Neural progenitor cell (in vitro differentiated cells): ENCODE data around the gene VSTM2A.
A peak's percentile ranks its signal among the peaks of the same experiment; 100 is the strongest.

Experiments
- EZH2phosphoT487 ChIP-seq: fragments of 200-600 bp; sonication (generic); IDR thresholded peaks from 2 replicates; pipeline ENCODE4 v1.6.1; 2017; ENCODE audit warnings: antibody characterized with exemption
- TF ChIP-seq, protein P1 (sequence below): fragments of 200-600 bp; sonication (generic); IDR thresholded peaks from 2 replicates; pipeline ENCODE4 v1.5.1; 2017; ENCODE audit warnings: antibody characterized with exemption, mild to moderate bottlenecking

DNA sequence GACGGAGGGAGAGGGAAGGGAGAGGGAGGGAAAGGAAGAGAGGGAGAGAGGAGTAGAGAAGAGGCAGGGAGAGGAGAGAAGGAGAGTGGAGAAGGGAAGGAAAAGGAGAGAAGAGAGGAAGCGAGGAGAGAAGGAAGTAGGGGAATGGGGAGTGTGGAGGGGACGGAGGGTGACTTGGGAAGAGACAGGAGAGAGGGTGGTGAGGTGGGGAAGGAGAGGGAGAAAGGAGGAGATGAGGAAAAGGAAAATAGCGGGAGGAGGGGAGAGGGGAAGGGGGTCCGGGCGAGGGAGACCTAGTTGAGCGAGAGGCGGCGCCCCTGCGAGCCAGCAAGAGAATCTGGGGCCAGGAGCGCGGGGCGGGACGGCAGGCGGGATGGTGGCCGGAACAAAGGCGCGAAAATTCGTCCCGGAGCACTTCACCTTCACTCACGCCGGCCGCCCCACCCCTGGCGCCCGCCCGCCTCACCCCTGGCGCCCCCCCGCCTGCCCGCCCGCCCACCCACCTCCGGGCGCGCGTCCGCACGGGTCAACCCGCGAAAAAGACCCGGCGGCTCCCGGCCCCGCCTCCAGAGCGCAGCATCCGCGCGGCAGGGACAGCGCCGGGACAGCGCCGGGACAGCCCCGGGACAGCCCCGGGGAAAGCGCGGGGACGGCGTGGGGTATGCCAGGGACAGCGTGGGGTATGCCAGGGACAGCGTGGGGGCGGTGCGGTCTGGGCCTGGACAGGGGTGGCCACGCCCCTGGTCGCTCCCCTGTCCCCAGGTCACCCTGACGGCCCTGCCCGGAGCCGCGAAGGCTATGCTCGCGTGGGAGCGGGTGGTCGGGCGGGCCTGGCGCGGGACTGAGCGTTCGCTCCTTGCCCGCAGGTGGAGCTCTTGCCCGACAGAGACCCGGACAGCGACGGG lies 4.2 kb downstream of the VSTM2A start:
- TF ChIP-seq, protein P1, sequence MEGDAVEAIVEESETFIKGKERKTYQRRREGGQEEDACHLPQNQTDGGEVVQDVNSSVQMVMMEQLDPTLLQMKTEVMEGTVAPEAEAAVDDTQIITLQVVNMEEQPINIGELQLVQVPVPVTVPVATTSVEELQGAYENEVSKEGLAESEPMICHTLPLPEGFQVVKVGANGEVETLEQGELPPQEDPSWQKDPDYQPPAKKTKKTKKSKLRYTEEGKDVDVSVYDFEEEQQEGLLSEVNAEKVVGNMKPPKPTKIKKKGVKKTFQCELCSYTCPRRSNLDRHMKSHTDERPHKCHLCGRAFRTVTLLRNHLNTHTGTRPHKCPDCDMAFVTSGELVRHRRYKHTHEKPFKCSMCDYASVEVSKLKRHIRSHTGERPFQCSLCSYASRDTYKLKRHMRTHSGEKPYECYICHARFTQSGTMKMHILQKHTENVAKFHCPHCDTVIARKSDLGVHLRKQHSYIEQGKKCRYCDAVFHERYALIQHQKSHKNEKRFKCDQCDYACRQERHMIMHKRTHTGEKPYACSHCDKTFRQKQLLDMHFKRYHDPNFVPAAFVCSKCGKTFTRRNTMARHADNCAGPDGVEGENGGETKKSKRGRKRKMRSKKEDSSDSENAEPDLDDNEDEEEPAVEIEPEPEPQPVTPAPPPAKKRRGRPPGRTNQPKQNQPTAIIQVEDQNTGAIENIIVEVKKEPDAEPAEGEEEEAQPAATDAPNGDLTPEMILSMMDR, result peak; percentile 64
- no peak for TF ChIP-seq EZH2phosphoT487
